Activated T-cell treated with anti-CD3 and anti-CD28 coated beads, Interleukin-2, amount 50 U/mL, for 24 hours (primary cell): ENCODE measurements around the gene SFMBT2.
"Not testable (repeated sequence)": the region's sequence is repeated elsewhere in the genome, so short reads cannot be mapped to it uniquely, and the experiment has no call there.

Experiments
- DNase-seq: peaks from one replicate; pipeline ENCODE4 v3.0.0-alpha.2; 2020
- H3K27ac Mint-ChIP-seq: 2 replicates; pipeline ENCODE4 v1.8.0; 2020; ENCODE audit warnings: mild to moderate bottlenecking, mixed read lengths
- H3K27me3 Mint-ChIP-seq: 2 replicates; pipeline ENCODE4 v1.8.0; 2020; ENCODE audit warnings: mixed read lengths
- H3K36me3 Mint-ChIP-seq: 2 replicates; pipeline ENCODE4 v1.8.0; 2020; ENCODE audit warnings: low read depth, mixed read lengths
- H3K4me1 Mint-ChIP-seq: 2 replicates; pipeline ENCODE4 v1.8.0; 2020; ENCODE audit warnings: low read depth, mixed read lengths
- H3K4me3 Mint-ChIP-seq: 2 replicates; pipeline ENCODE4 v1.8.0; 2020; ENCODE audit warnings: mild to moderate bottlenecking, moderate library complexity, mixed read lengths
- H3K9me3 Mint-ChIP-seq: 2 replicates; pipeline ENCODE4 v1.8.0; 2020; ENCODE audit warnings: mixed read lengths

The SFMBT2 gene

GRCh38 chr10:7182327-7182726, 228.5 kb downstream of the SFMBT2 start:
- Mint-ChIP-seq H3K9me3 (peaks cover 24% of the 10 kb centered on the region), H3K36me3 (peaks cover 90% of the 10 kb centered on the region), H3K4me1 (peaks cover 51% of the 10 kb centered on the region)
- not testable (repeated sequence) for H3K27ac Mint-ChIP-seq, H3K4me3 Mint-ChIP-seq, DNase-seq, H3K27me3 Mint-ChIP-seq

GRCh38 chr10:7181420-7181819, 229.4 kb downstream of the SFMBT2 start:
- no peak overlapping the region for H3K4me3 Mint-ChIP-seq
- H3K27me3 Mint-ChIP-seq, result no peaks in the 10 kb centered on the region
- H3K27ac Mint-ChIP-seq, result no peak overlapping the region
- H3K9me3 Mint-ChIP-seq, result peaks cover 30% of the 10 kb centered on the region
- no peak for DNase-seq
- peaks cover 42% of the 10 kb centered on the region for H3K4me1 Mint-ChIP-seq
- H3K36me3 Mint-ChIP-seq, result peaks cover 90% of the 10 kb centered on the region

DNA sequence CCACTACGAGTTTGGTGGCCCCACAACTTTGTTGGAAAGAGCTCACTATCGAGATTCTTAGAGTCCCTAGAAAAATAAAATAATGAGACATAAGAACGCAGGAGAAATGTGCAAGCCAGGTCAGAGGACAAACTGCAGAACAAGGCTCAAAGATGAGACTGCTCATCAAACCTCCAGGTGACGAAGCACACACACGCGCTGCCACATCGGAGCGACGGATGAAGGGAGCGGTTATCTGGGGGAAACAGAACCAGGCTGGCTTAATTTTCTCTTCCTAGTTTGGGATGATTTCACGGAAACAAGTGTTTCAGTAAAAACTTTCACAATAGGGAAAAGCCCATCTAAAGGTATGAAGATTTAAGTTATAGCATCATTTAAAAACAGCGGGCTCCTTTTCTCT, 231.3 kb downstream of the SFMBT2 start:
- Mint-ChIP-seq H3K4me1 (peaks cover 25% of the 10 kb centered on the region), H3K27ac (no peak overlapping the region), H3K9me3 (peaks cover 30% of the 10 kb centered on the region), H3K27me3 (no peaks in the 10 kb centered on the region), H3K36me3 (peaks cover 92% of the 10 kb centered on the region), H3K4me3 (no peak overlapping the region)
- no peak for DNase-seq

DNA sequence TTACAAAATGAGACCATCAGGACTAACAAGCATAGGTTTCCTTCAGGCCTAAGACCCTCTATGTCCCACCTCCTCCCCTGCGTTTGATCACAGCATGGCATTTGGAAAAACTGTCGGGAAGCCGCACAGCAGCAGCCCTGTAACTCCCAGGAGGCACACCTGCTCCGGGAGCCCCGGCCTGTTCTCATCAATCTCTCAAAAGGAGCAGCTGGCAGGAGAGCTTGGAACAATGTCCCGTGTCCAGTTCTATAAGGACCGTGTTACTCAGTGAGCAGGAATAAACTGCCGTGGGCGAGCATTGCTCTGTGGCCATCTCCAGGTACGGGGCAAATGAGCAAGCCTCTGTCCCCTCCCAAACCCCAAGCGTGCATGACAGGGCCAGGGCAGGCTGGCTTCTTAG, 236.9 kb downstream of the SFMBT2 start:
- no peak overlapping the region for H3K4me3 Mint-ChIP-seq
- no peak for DNase-seq
- peaks cover 15% of the 10 kb centered on the region for H3K9me3 Mint-ChIP-seq
- peaks cover 95% of the 10 kb centered on the region for H3K36me3 Mint-ChIP-seq
- H3K27me3 Mint-ChIP-seq, result no peaks in the 10 kb centered on the region
- no peak overlapping the region for H3K27ac Mint-ChIP-seq
- H3K4me1 Mint-ChIP-seq, result peaks cover 2% of the 10 kb centered on the region

GRCh38 chr10:7171825-7172224, 239.0 kb downstream of the SFMBT2 start:
- no peak for DNase-seq
- peaks cover 95% of the 10 kb centered on the region for H3K36me3 Mint-ChIP-seq
- H3K4me1 Mint-ChIP-seq, result no peaks in the 10 kb centered on the region
- no peak overlapping the region for H3K27ac Mint-ChIP-seq
- H3K4me3 Mint-ChIP-seq, result no peak overlapping the region
- no peaks in the 10 kb centered on the region for H3K27me3 Mint-ChIP-seq
- peaks cover 13% of the 10 kb centered on the region for H3K9me3 Mint-ChIP-seq

GRCh38 chr10:7170626-7171322, 240.1 kb downstream of the SFMBT2 start:
- no peak for DNase-seq
- no peak overlapping the region for H3K4me3 Mint-ChIP-seq
- no peaks in the 10 kb centered on the region for H3K4me1 Mint-ChIP-seq
- no peak overlapping the region for H3K27ac Mint-ChIP-seq
- H3K36me3 Mint-ChIP-seq, result peaks cover 93% of the 10 kb centered on the region
- peaks cover 7% of the 10 kb centered on the region for H3K9me3 Mint-ChIP-seq
- no peaks in the 10 kb centered on the region for H3K27me3 Mint-ChIP-seq

DNA sequence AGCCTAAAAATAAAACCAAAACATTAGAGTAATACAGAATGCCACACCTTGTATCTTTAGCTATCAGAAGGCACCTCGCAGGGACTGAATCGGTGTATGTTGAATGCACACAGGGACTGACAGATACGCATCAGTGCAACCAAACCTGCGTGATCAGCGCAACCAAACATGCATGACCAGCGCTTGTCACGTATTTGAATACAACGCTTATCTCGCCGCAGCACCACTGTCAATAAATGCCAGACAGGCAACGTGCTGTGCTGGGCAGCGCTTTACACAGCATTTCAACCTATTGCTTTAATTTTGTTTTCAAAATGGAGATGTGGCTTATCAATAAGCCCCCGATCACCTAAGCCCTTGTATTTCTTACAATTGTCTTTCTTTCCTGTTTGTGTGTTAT, 242.4 kb downstream of the SFMBT2 start:
- H3K4me1 Mint-ChIP-seq, result no peaks in the 10 kb centered on the region
- no peaks in the 10 kb centered on the region for H3K27me3 Mint-ChIP-seq
- no peak overlapping the region for H3K27ac Mint-ChIP-seq
- H3K36me3 Mint-ChIP-seq, result peaks cover 92% of the 10 kb centered on the region
- H3K4me3 Mint-ChIP-seq, result no peak overlapping the region
- H3K9me3 Mint-ChIP-seq, result no peaks in the 10 kb centered on the region
- DNase-seq, result no peak

GRCh38 chr10:7165500-7166177, 245.2 kb downstream of the SFMBT2 start:
- Mint-ChIP-seq H3K4me1 (peaks cover 4% of the 10 kb centered on the region), H3K27ac (no peak overlapping the region), H3K4me3 (no peak overlapping the region), H3K36me3 (peaks cover 97% of the 10 kb centered on the region), H3K9me3 (no peaks in the 10 kb centered on the region), H3K27me3 (no peaks in the 10 kb centered on the region)
- no peak for DNase-seq

GRCh38 chr10:7164955-7165354, 245.9 kb downstream of the SFMBT2 start:
- Mint-ChIP-seq H3K36me3 (peaks cover 97% of the 10 kb centered on the region), H3K27me3 (no peaks in the 10 kb centered on the region), H3K4me3 (no peak overlapping the region), H3K4me1 (peaks cover 10% of the 10 kb centered on the region), H3K27ac (no peak overlapping the region), H3K9me3 (no peaks in the 10 kb centered on the region)
- DNase-seq, result no peak

DNA sequence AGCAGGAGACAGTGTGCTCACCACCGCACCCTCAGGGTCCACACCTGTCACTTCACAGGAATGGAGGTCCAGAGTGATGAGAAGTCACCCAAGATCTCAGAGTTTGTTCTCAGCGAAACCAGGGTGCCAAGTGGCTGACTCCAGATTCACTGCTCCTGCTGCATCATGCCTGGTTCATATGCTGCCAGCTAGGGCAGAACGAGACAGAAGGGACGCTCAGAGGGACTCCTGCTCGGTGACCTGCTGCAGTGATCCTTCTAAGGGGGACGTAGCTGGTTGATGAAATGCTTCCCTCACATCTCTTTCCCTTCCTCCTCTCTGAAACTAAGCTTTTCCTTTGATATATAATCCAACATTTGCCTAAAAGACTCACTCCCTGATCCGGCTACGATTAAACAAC, 248.5 kb downstream of the SFMBT2 start:
- DNase-seq, result no peak
- no peaks in the 10 kb centered on the region for H3K9me3 Mint-ChIP-seq
- H3K36me3 Mint-ChIP-seq, result peaks cover 92% of the 10 kb centered on the region
- peaks cover 25% of the 10 kb centered on the region for H3K4me1 Mint-ChIP-seq
- H3K27ac Mint-ChIP-seq, result no peak overlapping the region
- H3K4me3 Mint-ChIP-seq, result no peak overlapping the region
- no peaks in the 10 kb centered on the region for H3K27me3 Mint-ChIP-seq

DNA sequence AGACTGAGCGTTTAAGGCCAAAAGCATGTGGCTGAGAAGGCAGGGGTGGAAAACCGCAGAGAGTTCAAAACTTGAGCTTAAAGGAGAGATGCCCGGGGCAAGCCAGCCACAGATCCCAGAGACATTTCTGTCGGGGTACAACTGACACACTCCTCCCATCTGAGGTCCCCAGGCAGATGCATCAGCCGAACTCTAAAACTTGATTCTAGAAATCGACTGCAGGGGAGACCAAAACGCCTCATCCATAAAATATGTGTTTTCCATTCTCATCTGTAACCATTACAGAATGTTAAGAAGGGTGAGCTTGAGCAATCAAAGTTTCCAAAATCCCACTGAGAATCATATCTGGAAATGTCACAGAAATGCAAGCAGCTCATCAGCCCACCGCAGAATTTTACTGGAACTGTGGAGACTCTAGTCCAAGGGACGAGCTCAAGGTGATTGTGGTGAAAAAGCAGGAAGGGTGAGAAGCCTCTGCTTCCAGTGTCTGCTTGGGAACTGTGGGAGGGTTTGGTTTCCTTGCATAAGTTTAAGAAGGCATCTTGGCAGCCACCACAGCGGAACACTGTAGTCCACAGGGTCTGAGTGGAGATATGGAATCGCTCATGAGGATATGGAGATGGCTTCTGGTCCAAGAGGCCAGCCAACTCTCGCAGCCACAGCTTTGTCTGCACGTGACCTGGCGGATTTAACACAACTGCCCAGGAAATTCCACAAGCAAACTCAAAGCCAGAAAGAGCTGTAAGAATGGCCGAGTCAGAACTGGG, 249.2 kb downstream of the SFMBT2 start:
- H3K4me1 Mint-ChIP-seq, result peaks cover 31% of the 10 kb centered on the region
- H3K27me3 Mint-ChIP-seq, result no peaks in the 10 kb centered on the region
- H3K9me3 Mint-ChIP-seq, result no peaks in the 10 kb centered on the region
- H3K27ac Mint-ChIP-seq, result no peak overlapping the region
- DNase-seq, result no peak
- peaks cover 89% of the 10 kb centered on the region for H3K36me3 Mint-ChIP-seq
- H3K4me3 Mint-ChIP-seq, result no peak overlapping the region

DNA sequence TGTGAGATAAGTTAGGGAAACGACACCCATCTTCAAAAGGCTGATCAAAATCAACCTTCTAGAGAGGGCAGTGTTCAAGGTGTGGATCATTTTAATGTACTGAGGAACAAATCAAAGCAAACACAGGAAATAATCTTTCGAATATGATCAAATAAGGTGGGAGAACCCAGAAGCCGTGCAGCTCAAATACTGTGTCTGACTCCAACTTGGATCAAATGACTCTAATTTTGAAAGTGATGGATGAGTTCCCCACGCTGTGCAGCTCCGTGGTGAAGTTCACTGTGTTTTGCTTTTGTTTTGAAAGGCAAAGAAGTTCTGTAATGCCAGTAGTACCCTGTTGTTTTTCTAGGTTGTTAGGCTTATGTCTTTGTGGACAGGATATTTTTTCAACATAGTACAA, 250.9 kb downstream of the SFMBT2 start:
- Mint-ChIP-seq H3K27me3 (no peaks in the 10 kb centered on the region), H3K4me1 (peaks cover 31% of the 10 kb centered on the region), H3K27ac (peak overlapping the region; percentile 42), H3K36me3 (peaks cover 75% of the 10 kb centered on the region), H3K9me3 (no peaks in the 10 kb centered on the region), H3K4me3 (no peak overlapping the region)
- no peak for DNase-seq

GRCh38 chr10:7159517-7159916, 251.3 kb downstream of the SFMBT2 start:
- no peaks in the 10 kb centered on the region for H3K27me3 Mint-ChIP-seq
- no peaks in the 10 kb centered on the region for H3K9me3 Mint-ChIP-seq
- no peak for DNase-seq
- no peak overlapping the region for H3K4me3 Mint-ChIP-seq
- H3K27ac Mint-ChIP-seq, result peak overlapping the region; percentile 42
- peaks cover 31% of the 10 kb centered on the region for H3K4me1 Mint-ChIP-seq
- peaks cover 71% of the 10 kb centered on the region for H3K36me3 Mint-ChIP-seq

- DNase-seq, result no peak
- no peak overlapping the region for H3K27ac Mint-ChIP-seq
- no peaks in the 10 kb centered on the region for H3K27me3 Mint-ChIP-seq
- H3K4me3 Mint-ChIP-seq, result no peak overlapping the region
- H3K4me1 Mint-ChIP-seq, result peaks cover 33% of the 10 kb centered on the region
- peaks cover 47% of the 10 kb centered on the region for H3K36me3 Mint-ChIP-seq
- H3K9me3 Mint-ChIP-seq, result no peaks in the 10 kb centered on the region
Measured at GRCh38 chr10:7157091-7157490, 253.7 kb downstream of the SFMBT2 start.

DNA sequence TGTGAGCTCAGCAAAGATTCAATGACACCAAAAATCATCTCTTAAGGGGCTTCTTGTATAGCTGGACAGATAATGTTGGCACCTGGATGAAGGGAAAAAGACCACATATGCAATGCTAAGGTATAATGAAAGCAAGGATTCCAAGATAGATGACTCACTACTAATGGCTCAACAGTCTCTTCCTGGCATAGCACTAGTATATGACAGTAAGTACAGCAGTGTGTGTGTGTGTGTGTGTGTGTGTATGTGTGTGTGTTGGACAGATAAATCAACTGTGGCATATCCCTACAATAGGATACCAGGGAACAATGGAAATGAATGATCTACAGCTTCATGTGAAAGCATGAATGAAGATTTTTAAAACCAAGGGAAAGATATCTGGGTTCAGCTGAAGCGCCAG, 257.1 kb downstream of the SFMBT2 start:
- Mint-ChIP-seq H3K4me1 (peaks cover 15% of the 10 kb centered on the region), H3K36me3 (peaks cover 13% of the 10 kb centered on the region), H3K9me3 (no peaks in the 10 kb centered on the region), H3K27ac (no peak overlapping the region), H3K4me3 (no peak overlapping the region), H3K27me3 (peaks cover 4% of the 10 kb centered on the region)
- no peak for DNase-seq
